Measurements from ENCODE around the gene S100P.

- TF ChIP-seq CTCF (IDR thresholded peaks at IDR 0.05; ENCODE audit: borderline replicate concordance, extremely low read depth, low read length, poor library complexity, severe bottlenecking), result no peak
- no peak for TF ChIP-seq EZH2 (IDR thresholded peaks at IDR 0.05; ENCODE audit: borderline replicate concordance, low read depth, low read length, severe bottlenecking)
Observed at GRCh38 chr4:6676722-6677558, 16.7 kb upstream of the S100P start.

Data from DND-41 (cell line).